GM21723 (cell line): Measurements from ENCODE around the gene RGS19.
A peak's percentile ranks its signal among the peaks of the same experiment; 100 is the strongest.
"Not testable (repeated sequence)": the region's sequence is repeated elsewhere in the genome, so short reads cannot be mapped to it uniquely, and the experiment has no call there.

Experiments used
- ATAC-seq: cut with Tn5 transposase; IDR thresholded peaks from one replicate; pipeline ENCODE4 v1.9.1; 2021; ENCODE audit warnings: mild to moderate bottlenecking, moderate library complexity; ENCODE audit not compliant: unreplicated experiment

Gene RGS19

DNA sequence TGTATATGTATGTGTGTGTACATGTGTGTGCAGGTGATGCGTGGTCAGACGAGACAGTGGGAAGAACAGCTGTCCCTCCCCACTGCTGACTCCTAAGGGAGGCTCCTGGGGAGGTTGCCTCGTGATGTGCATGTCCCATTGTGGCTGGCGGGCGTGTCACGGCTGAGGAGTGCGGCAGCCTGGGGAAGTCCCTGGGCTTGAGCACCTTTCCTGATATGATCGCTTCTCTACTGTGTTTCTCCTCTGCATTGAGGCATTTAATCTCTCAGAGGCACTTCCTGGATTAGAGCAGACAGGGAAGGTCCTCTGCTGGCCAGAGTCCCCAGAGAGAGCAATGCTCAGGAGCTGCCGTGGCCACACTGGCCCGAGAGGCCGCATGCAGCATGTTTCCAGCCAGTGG is 16.6 kb upstream of the RGS19 start:
- ATAC-seq, result no peak

DNA sequence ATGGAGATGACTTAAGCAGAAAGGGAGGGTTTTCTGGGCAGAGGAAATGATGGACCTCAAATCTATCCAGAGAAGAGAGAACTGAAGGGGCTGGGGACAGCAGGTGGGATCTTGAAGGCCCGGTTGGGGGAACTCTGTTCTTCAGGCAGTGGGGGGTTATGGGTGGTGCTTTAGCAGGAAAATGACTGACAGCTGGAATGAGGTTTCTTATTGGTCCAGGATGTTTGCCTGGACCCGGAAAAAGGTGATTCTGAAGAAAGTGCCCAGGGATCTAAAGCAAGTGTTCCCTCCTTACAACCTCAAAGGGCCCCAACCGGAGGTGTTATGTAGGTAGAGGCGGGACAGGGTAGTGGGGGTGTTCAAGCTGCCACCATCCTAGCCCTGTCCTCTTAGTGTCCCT is 16.1 kb upstream of the RGS19 start:
- ATAC-seq, result no peak

DNA sequence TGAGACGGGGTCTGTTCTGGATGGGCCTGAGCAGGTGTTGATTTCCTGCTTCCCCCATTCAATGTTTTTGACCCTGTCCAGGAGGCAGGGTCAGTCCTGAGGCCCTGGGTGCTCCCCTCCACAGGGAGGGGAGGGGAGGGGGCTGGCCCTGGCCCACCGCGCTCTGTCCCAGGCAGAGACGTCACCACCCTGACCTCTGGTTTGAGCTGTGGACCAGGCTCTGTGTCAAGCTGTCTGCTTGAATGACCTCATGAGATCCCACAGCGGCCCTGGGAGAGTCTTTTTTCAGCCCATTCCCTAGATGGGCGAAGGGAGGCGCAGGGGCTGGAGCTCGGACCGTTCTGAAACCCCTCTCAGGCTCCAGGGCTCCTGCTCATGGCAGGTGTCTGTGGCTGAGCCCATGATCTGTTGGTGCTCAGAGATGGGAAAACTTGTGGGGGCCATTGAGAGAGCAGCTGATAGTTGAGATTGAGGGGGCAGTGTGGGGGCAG is 13.7 kb upstream of the RGS19 start:
- ATAC-seq, result no peak

DNA sequence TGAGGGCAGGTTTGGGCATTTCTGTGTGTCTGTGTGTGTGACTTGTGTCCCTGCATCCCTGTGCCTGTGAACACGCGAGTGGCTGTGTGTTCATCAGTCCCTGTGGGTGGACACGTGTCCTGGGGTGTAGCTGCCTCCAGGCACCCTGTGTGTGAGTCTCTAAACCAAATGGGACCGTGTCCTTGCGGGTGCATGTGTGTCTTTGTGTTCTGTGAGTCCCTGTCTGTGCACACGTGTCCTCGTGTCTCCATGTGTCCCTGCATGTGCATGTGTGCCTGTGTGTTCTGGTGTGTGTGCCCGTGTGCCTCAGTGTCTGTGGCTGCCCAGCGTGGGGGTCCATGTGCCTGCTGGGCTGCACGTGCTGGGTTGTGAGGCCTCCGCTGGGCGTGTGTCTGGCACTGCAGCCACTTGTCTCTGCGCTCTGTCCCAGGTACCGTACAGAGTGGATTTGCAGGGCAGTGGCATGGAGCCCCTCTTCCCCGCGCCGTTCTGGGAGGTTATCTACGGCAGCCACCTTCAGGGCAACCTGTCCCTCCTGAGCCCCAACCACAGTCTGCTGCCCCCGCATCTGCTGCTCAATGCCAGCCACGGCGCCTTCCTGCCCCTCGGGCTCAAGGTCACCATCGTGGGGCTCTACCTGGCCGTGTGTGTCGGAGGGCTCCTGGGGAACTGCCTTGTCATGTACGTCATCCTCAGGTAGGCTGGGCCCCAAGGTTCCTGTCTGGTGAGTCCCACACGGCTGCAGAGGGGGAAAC is 13.1 kb upstream of the RGS19 start:
- no peak for ATAC-seq

GRCh38 chr20:64091770-64092169 is 12.5 kb upstream of the RGS19 start:
- ATAC-seq, result no peak

- no peak for ATAC-seq
Observed at GRCh38 chr20:64091340-64091739, 12.0 kb upstream of the RGS19 start.

DNA sequence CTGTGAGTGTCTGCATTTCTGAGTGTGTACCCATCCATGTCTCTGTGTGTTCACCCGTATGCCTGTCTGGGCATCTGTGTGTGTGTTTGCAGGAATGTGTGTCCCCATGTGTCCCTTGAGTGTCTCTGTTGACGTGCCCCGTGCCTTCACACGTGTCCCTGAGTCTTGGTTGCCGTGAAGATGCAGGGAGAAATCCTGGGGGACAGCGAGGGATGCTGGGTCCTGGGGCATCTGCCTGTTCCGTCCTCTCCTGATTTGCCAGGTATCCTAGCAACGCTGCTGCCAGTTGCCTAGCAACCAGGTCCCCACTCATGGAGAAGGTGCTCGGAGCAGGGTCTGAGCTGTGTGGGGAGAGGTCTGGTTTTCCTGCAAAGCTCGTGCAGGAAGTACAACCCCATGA is 10.8 kb upstream of the RGS19 start:
- no peak for ATAC-seq

- ATAC-seq, result not testable (repeated sequence)
Observed at GRCh38 chr20:64088586-64088985, 9.3 kb upstream of the RGS19 start.

DNA sequence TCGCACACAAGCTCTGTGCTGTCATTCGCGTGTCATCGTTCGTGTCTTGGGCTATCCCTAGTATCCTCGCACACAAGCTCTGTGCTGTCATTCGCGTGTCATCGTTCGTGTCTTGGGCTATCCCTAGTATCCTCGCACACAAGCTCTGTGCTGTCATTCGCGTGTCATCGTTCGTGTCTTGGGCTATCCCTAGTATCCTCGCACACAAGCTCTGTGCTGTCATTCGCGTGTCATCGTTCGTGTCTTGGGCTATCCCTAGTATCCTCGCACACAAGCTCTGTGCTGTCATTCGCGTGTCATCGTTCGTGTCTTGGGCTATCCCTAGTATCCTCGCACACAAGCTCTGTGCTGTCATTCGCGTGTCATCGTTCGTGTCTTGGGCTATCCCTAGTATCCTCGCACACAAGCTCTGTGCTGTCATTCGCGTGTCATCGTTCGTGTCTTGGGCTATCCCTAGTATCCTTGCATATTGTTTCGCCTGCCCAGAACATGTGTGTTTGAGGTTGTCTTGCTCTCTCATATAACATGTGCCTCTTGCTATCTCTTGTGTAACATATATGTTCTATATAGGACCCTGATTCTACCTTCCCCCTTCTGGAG is 8.0 kb upstream of the RGS19 start:
- ATAC-seq, result not testable (repeated sequence)

- ATAC-seq, result no peak
Observed at GRCh38 chr20:64086801-64087200, 7.5 kb upstream of the RGS19 start.

DNA sequence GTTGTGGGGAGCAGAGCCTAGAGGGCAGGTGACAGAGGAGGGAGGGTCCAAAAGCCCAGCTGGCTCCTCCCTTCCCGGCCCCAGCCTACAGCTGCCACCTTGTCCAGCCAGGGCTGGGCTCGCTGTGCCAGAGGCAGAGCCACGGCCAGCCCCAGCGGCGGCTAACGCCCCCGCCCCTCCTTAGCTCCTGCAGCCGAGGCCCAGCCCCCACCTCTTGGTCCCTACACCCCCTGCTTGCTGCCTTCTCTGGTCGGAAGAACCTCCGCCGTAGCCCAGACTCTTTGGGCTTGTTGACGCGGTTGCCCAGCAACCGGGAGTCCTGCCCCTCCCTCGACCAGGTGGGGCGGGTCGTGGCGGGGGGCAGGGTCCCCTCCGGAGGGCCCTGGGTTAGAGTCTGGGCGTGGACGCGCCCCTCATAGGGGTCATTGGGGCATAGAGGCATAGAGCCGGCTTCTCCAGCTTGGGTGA is 5.4 kb upstream of the RGS19 start:
- no peak for ATAC-seq

- ATAC-seq, result no peak
Observed at GRCh38 chr20:64083804-64084684, 4.7 kb upstream of the RGS19 start, which contains the start of gene LKAAEAR1. TSS of gene LKAAEAR1 (minus strand) at chr20:64084398. CDS start at chr20:64084219, 179 bp downstream.

DNA sequence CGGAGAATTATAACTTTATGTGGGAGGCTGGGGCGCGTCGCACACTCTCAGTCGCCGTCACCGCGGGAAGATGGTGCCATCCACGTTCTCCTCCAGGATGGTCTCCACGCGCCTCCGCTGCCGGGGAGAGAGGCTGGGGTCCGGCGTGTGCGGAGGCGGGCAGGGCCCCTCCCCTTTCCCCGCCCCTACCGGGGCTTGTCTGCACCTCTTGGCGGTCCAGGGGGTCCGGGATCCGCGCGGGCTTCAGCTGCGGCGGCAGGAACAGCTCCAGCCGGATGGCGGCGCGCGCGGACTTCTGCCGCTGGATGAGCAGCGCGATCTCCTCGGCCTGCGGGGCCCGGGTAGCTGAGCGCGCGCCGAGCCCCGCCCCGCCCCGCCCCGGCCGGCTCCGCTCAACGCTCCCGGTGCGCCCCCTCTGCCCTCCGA is 4.1 kb upstream of the RGS19 start:
- peak; percentile 34 for ATAC-seq

- ATAC-seq, result no peak
Observed at GRCh38 chr20:64082820-64083377, 3.6 kb upstream of the RGS19 start.

GRCh38 chr20:64082126-64082731 is 2.9 kb upstream of the RGS19 start:
- ATAC-seq, result no peak

GRCh38 chr20:64081624-64081964 is 2.3 kb upstream of the RGS19 start:
- no peak for ATAC-seq

GRCh38 chr20:64080813-64081623 is 1.7 kb upstream of the RGS19 start:
- no peak for ATAC-seq

GRCh38 chr20:64080013-64080812 is 895 bp upstream of the RGS19 start, which contains the start of gene OPRL1:
TSS of gene OPRL1 (plus strand) at chr20:64080082. CDS start at chr20:64092721, 12,639 bp downstream.
- ATAC-seq, result no peak

- ATAC-seq, result no peak
Observed at GRCh38 chr20:64078934-64079272, 415 bp downstream of the RGS19 start.
